Amniotic epithelial cell (primary cell): Measurements from ENCODE around the gene XPOT.

ENCODE experiments used
- DNase-seq: peaks from one replicate; pipeline ENCODE4 v3.0.0-alpha.2; 2010; ENCODE audit warnings: low read depth

The XPOT gene

GRCh38 chr12:64469455-64470142 is 65.4 kb downstream of the XPOT start:
- no peak for DNase-seq

DNA sequence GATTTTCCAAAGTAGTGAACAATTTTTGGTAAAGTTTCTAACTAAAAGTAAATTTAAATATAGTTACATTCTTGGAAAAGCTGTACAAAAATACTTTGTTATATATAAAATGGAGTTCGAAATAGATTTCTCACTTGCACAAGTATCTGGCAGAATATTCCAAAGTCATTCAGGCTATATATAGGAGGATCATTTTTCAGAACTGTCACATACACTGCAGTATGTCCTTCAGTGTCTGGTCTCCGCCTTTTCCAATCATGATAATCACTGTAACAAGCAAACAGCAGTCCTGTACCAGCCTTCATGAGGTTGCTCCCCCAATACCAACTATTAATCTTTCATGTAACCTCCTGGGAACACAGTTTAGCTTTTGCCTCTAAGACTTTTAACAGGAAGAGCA is 66.3 kb downstream of the XPOT start:
- no peak for DNase-seq

DNA sequence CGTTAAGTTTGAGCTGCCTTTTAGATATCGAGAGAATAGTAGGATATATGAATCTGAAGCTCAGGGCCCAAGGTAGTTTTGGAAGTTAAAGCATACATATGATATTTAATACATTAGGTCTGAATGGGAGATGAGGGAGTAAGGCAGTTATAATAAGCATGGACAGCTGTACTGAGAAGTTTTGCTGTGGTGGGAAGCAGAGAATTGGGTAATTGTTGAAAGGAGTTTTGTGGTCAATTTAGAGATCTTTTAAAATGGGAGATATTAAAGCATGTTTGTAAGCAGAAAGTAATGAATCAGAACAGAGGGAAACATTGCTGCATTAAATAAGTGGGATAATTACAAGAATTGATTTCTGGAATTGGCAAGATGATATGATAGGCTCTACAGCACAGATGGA is 69.0 kb downstream of the XPOT start:
- DNase-seq: no peak

- DNase-seq: no peak
Measured at GRCh38 chr12:64475518-64475917, 71.3 kb downstream of the XPOT start.

- DNase-seq: no peak
Measured at GRCh38 chr12:64476844-64477243, 72.7 kb downstream of the XPOT start.

DNA sequence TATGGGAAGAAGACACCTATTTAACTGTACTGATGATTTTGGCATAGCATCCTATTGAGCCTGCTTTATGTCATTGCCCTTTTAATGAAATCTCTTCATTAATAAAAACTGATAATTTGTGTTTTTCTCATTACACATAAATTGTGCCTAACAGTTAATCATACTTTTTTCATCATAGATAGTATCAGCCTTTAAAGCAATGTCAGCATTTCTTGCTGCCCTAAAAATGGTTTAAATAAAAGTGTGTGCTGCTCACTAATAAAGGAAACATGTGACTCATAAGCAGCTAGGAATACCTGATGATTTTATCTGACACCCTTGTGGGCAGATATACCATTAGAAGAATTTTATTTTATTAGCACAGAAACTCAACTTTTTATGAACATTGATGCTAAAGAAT is 74.5 kb downstream of the XPOT start:
- DNase-seq: no peak

DNA sequence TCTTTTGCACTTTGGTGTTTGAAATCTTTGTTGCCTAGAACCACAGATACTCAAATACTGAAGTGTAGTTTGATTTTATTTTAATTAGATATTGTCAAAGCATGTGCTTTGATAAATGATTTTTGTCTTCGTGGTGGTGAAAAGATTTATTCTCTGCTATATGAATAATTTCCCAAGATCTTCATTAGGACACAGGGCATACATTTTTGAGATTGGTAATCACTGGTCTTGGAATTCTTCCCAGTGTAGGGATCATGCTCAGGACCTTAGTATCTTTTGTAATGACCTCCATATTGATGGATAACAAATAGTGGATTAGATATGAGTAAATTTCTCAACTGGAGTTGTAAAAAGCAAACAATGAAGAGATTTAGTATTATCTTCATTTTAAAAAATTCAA is 76.0 kb downstream of the XPOT start:
- DNase-seq: peak; percentile 65

DNA sequence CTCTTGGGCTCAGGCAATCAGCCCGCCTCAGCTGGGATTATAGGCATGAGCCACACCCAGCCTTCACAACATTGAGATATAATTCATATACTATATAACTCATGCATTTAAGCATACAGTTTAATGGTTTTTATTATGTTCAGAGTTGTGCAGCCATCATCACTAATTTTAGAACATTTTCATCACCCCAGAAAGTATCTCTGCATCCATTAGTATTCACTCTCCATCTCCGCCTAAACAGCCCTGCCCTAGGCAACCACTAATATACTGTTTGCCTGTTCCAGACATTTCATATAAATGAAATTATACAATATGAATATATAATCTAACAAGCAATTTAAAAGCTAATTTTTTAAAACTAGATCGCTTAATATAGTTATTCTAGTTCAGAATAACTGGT is 82.5 kb downstream of the XPOT start:
- DNase-seq: no peak

DNA sequence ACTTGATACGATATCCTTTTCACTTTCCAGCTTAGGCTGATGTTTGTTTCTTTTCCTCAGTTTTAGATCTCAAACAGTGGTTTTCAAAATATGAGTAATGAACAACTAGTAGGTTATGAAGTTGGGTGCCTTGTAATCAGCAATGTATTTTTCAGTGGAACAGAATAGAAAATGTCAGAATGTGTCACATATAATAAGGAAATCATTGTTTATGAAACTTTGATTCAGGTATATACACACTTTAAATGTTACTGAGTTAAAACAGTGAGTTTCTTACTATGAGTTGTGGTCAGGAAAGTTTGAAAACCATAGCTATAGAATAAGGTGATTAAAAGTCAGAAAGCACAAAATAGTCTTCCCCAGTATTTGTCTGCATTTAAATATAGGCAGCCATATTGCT is 87.5 kb downstream of the XPOT start:
- DNase-seq: no peak

GRCh38 chr12:64493513-64493912 is 89.3 kb downstream of the XPOT start:
- DNase-seq: no peak

GRCh38 chr12:64494998-64495729 is 91.0 kb downstream of the XPOT start:
- DNase-seq: no peak

DNA sequence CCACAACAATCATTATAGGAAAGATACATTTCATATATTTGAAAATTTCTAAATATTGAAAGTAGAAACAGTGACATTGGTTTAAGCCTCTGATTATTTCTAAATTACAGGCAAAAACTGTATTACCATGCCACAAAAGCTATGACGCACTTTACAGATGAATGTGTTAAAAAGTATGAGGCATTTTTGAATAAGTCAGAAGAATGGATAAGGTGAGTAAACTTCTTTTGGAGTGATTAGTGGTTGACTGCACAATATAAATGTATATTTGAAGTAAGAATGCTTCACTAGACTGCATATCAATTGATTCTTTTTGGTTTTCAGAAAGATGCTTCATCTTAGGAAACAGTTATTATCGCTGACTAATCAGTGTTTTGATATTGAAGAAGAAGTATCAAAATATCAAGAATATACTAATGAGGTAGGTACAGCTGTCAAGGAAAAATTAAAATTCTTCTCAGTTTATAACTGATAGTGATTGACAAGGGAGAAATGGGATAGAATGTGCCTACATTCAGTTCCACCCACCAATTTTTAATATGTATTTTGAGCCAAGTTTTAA is 92.7 kb downstream of the XPOT start:
- DNase-seq: no peak

- DNase-seq: no peak
Measured at GRCh38 chr12:64497484-64497883, 93.3 kb downstream of the XPOT start.

GRCh38 chr12:64497903-64498302 is 93.7 kb downstream of the XPOT start:
- no peak for DNase-seq

GRCh38 chr12:64500394-64500793 is 96.2 kb downstream of the XPOT start:
- no peak for DNase-seq
